HG03571 (cell line): ENCODE results near the gene PSG11.
"Not testable (repeated sequence)": the region's sequence is repeated elsewhere in the genome, so short reads cannot be mapped to it uniquely, and the experiment has no call there.

Experiments
- ATAC-seq: cut with Tn5 transposase; IDR thresholded peaks from one replicate; pipeline ENCODE4 v1.9.1; 2021; ENCODE audit not compliant: unreplicated experiment

PSG11 gene

GRCh38 chr19:43026369-43026768, at the start of gene PSG11:
Gene PSG11, minus strand, starts transcription at chr19:43026469. Its CDS starts 97 bp downstream, at chr19:43026372.
- ATAC-seq, result not testable (repeated sequence)

GRCh38 chr19:43062418-43062817, 36.1 kb upstream of the PSG11 start:
- ATAC-seq, result not testable (repeated sequence)

GRCh38 chr19:43061326-43061725, 35.1 kb upstream of the PSG11 start:
- not testable (repeated sequence) for ATAC-seq

GRCh38 chr19:43060254-43060653, 34.0 kb upstream of the PSG11 start:
- not testable (repeated sequence) for ATAC-seq

- not testable (repeated sequence) for ATAC-seq
These were observed 33.2 kb upstream of the PSG11 start for GRCh38 chr19:43059482-43059881.

- ATAC-seq, result not testable (repeated sequence)
These were observed 32.2 kb upstream of the PSG11 start for GRCh38 chr19:43058440-43058839.

GRCh38 chr19:43047966-43048365, 21.7 kb upstream of the PSG11 start:
- not testable (repeated sequence) for ATAC-seq

GRCh38 chr19:43046578-43046977, 20.3 kb upstream of the PSG11 start:
- ATAC-seq, result not testable (repeated sequence)

- not testable (repeated sequence) for ATAC-seq
These were observed 17.4 kb upstream of the PSG11 start for GRCh38 chr19:43043492-43044180.

GRCh38 chr19:43031645-43032044, 5.4 kb upstream of the PSG11 start:
- ATAC-seq, result not testable (repeated sequence)

GRCh38 chr19:43028866-43029265, 2.6 kb upstream of the PSG11 start:
- no peak for ATAC-seq

GRCh38 chr19:43027985-43028384, 1.7 kb upstream of the PSG11 start:
- ATAC-seq, result not testable (repeated sequence)

- not testable (repeated sequence) for ATAC-seq
These were observed 792 bp upstream of the PSG11 start for GRCh38 chr19:43027061-43027460.

GRCh38 chr19:43022098-43022497, 4.2 kb downstream of the PSG11 start:
- not testable (repeated sequence) for ATAC-seq

GRCh38 chr19:43021629-43022028, 4.6 kb downstream of the PSG11 start:
- ATAC-seq, result not testable (repeated sequence)

GRCh38 chr19:43019588-43019987, 6.7 kb downstream of the PSG11 start:
- ATAC-seq, result not testable (repeated sequence)

- ATAC-seq, result not testable (repeated sequence)
These were observed 20.4 kb downstream of the PSG11 start for GRCh38 chr19:43005841-43006240.

- not testable (repeated sequence) for ATAC-seq
These were observed 21.4 kb downstream of the PSG11 start for GRCh38 chr19:43004846-43005245.

- not testable (repeated sequence) for ATAC-seq
These were observed 22.6 kb downstream of the PSG11 start for GRCh38 chr19:43003634-43004033.

- not testable (repeated sequence) for ATAC-seq
These were observed 23.3 kb downstream of the PSG11 start for GRCh38 chr19:43002948-43003347.

- not testable (repeated sequence) for ATAC-seq
These were observed 30.1 kb downstream of the PSG11 start for GRCh38 chr19:42996161-42996560.

- not testable (repeated sequence) for ATAC-seq
These were observed 34.2 kb downstream of the PSG11 start for GRCh38 chr19:42992029-42992604.
